ENCODE measurements around the gene NBL1. TPM values are rescaled to one million over a fixed set of nuclear protein-coding genes. Genes with fewer than 3 reads are reported as not detected.

The NBL1 gene, protein sequence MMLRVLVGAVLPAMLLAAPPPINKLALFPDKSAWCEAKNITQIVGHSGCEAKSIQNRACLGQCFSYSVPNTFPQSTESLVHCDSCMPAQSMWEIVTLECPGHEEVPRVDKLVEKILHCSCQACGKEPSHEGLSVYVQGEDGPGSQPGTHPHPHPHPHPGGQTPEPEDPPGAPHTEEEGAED
- 0.29 and 0.94 TPM in 2 replicates for total RNA-seq (2013; cell fraction: nucleolus; rRNA removed)
- total RNA-seq (2014; rRNA removed) (1.0 and 1.8 TPM in 2 replicates), total RNA-seq (2014; rRNA removed; fragmentation: Illumina TruSeq; extraction: Trizol) (0.69 and 0.81 TPM in 2 replicates), total RNA-seq (2021) (1.9 and 2.4 TPM in 2 replicates), polyA plus RNA-seq (2011; rRNA removed) (0.35 and 0.83 TPM in 2 replicates), polyA plus RNA-seq (2014; fragmentation: Illumina TruSeq; extraction: Trizol) (0.14 and 0.40 TPM in 2 replicates), polyA plus RNA-seq (2014; fragmentation: Nextera tagmentation; extraction: Ambion mirVana) (under 1 TPM in 1 of 2 experiments, not detected in 1; 0.13 TPM), polyA plus RNA-seq (2014; rRNA removed) (0.82 and 1.2 TPM in 2 replicates), polyA plus RNA-seq (2016; fragmentation: Nextera tagmentation; extraction: Ambion mirVana) (under 1 TPM; 0.36 to 0.45 TPM), polyA minus RNA-seq (2011; rRNA and poly(A)+ RNA removed) (0.41 and 0.73 TPM in 2 replicates), Bru-seq, nascent RNA (percentile 37 among the genes with signal in this experiment), BruChase-seq, experiment 1, labeled RNA remaining after a 6-hour chase (percentile 51 among the genes with signal in this experiment), BruChase-seq, experiment 2, labeled RNA remaining after a 2-hour chase (percentile 49 among the genes with signal in this experiment)
- 0.59 TPM for polyA plus RNA-seq (2011; ENCODE audit: low read depth)
- polyA plus RNA-seq (2011; cell fraction: cytosol; rRNA removed), result 0.75 and 2.0 TPM in 2 replicates
- polyA plus RNA-seq (2011; cell fraction: nucleus; rRNA removed), result 0.47 and 1.1 TPM in 2 replicates
- polyA plus RNA-seq (2012), result 1.2 and 1.4 TPM in 2 replicates
- 1.5 and 3.0 TPM in 2 replicates for polyA minus RNA-seq (2011; cell fraction: cytosol; rRNA and poly(A)+ RNA removed)
- 0.36 and 0.77 TPM in 2 replicates for polyA minus RNA-seq (2011; cell fraction: nucleus; rRNA and poly(A)+ RNA removed)
- long read RNA-seq, experiment 1, result 0 reads
- long read RNA-seq, experiment 2, result 0 reads

DNA sequence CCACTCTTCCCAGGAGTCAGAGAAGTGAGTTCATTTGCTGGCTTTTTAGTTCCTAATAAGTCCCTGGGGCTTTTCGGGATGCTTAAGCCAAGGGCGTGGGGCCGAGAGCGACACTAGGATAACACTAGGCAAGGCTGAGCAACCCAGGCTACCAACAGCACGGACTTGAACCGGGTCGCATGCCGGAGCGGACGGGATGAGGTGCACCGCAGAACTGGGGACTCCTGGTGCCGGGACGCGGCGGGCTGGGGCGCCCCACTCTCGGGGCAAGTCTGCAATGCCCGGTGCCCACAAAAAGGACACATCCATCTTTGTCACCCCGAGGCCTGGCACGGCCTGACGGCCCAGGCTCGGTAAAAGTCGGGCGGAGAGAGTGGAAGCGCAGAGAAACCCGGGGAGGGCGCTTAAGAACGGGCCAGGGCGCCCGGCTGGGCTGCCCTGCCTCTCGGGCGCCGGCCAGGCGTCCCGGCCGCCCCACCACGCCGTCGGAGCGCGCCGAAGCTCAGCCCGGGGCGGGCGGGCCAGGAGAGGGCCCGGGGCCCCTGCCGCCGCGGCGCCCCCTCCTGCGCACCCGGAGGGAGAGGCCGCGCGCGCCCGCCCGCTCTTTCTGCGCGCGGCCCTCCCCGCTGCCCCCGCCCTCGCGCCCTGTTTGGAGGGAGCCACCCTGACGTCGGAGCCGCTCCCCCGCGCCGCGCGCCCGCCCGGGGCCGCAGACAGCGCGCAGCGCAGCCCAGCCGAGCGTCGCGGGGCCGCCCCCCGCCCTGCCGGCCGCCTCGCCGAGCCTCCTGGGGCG is at the start of gene NBL1:
NBL1 (plus strand) TSS at position 710 of the 793 bp plus-strand sequence. CDS start 10,720 bp downstream, outside the sequence.
- H3K79me2 ChIP-seq (ENCODE audit: control insufficient read depth, insufficient read depth, low read length), result no peaks in the 10 kb centered on the region
- TF ChIP-seq, protein P1, sequence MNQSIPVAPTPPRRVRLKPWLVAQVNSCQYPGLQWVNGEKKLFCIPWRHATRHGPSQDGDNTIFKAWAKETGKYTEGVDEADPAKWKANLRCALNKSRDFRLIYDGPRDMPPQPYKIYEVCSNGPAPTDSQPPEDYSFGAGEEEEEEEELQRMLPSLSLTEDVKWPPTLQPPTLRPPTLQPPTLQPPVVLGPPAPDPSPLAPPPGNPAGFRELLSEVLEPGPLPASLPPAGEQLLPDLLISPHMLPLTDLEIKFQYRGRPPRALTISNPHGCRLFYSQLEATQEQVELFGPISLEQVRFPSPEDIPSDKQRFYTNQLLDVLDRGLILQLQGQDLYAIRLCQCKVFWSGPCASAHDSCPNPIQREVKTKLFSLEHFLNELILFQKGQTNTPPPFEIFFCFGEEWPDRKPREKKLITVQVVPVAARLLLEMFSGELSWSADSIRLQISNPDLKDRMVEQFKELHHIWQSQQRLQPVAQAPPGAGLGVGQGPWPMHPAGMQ (IDR thresholded peaks at IDR 0.05; ENCODE audit: borderline replicate concordance), result no peak
- TF ChIP-seq NFYA (IDR thresholded peaks at IDR 0.05; ENCODE audit: borderline replicate concordance, low read depth, low read length) (no peak), HDAC6 (IDR thresholded peaks at IDR 0.05; ENCODE audit: unreplicated experiment) (no peak), POLR2AphosphoS2 (IDR thresholded peaks at IDR 0.05; ENCODE audit: low read depth, low read length) (no peak), BACH1 (IDR thresholded peaks at IDR 0.05; ENCODE audit: borderline replicate concordance) (no peak), STAT1 (conservative IDR thresholded peaks at IDR 0.05) (no peak)
- peak within 1 kb of the TSS; percentile 68 for H3K4me3 ChIP-seq
- no peak within 1 kb of the TSS for H3K27ac ChIP-seq (ENCODE audit: control insufficient read depth, insufficient read depth)
- H3K36me3 ChIP-seq (ENCODE audit: control insufficient read depth in 2 of 2, insufficient read depth in 2 of 2, low read length in 1 of 2), result no peaks in the 10 kb centered on the region
- no peak for DNase-seq (ENCODE audit: low read depth, low spot score)
- no TSS peak for BruUV-seq (replicated peaks)
- ChIA-PET CTCF (interaction anchor here (1.1 kb wide), 1 partner anchor 10 kb away, joined by 3 read pairs; no protein-coding TSS in a partner anchor), SMC1A (ENCODE audit: uncharacterized antibody, unreplicated experiment) (interaction anchor here (1.3 kb wide), 1 partner anchor 45 kb away, joined by 3 read pairs; no protein-coding TSS in a partner anchor), POLR2A (no interaction called here), RAD21 (ENCODE audit: unreplicated experiment) (no interaction called here)
- FAIRE-seq, result no peak
- in situ Hi-C loops (cut with MboI), result no loop called here
- intact Hi-C loops (cut with micrococcal nuclease; ENCODE audit: unreplicated experiment), result no loop called here
- H2AFZ ChIP-seq (ENCODE audit: control insufficient read depth, low read depth, low read length), result peak within 1 kb of the TSS; percentile 61
- peak; percentile 67 for ATAC-seq
- H3K4me1 ChIP-seq (ENCODE audit: control insufficient read depth, insufficient read depth, low read length), result peaks cover 3% of the 10 kb centered on the region; the same call in 1 of the 2 replicates
- no peak within 1 kb of the TSS; the same call in 1 of the 2 replicates for H3K9ac ChIP-seq (ENCODE audit: control insufficient read depth, insufficient read depth, low read length)
- no peaks in the 10 kb centered on the region for H3K9me3 ChIP-seq (replicated peaks; ENCODE audit: control insufficient read depth, insufficient read depth, low read length)
- WGBS (ENCODE audit: insufficient coverage, insufficient replicate concordance, low lambda C conversion rate, missing lambda C conversion rate), result 3% methylated on average over 39 of the region's 90 CpGs
- H3K27me3 ChIP-seq (replicated peaks in 1 of 2; ENCODE audit: control insufficient read depth in 2 of 2, insufficient read depth in 2 of 2, low read length in 1 of 2), result peaks cover 2 to 6% of the 10 kb centered on the region in 2 experiments
- H4K20me1 ChIP-seq (ENCODE audit: control insufficient read depth, insufficient read depth), result no peaks in the 10 kb centered on the region
- peak within 1 kb of the TSS; percentile 92 for H3K4me2 ChIP-seq (ENCODE audit: control insufficient read depth, insufficient read depth)

Measured in GM12878 (cell line).